ENCODE results near the gene BET1. TPM values are rescaled to one million over a fixed set of nuclear protein-coding genes. Genes with fewer than 3 reads are reported as not detected.

Gene BET1
- total and polyA plus RNA-seq, 8 donors, result 22.0 to 49.4 (median 38.6) TPM

DNA sequence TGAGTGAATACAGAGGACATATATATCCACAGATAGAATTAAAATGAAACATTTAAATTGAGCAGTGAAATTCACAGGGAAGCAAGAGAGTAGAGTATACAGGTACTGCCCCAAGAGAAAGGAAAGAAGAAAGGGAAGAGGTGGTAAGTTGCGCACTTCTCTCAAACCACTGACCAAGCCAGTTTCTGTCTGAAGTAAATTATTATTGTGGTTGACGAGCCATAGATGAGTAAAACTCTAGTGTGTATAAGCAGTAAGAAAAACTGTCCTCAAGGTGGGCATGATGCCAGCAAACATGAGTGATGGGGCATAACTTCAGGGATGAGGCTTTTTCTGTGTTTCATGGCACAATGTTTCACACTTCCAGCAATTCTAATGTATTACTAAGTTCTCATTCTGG, 4.4 kb upstream of the BET1 start:
- no peaks in the 10 kb centered on the region for H3K9me3 ChIP-seq
- intact Hi-C loops (cut with DNase I), result no loop called here
- DNase-seq, result no peak
- TF ChIP-seq, protein P1, sequence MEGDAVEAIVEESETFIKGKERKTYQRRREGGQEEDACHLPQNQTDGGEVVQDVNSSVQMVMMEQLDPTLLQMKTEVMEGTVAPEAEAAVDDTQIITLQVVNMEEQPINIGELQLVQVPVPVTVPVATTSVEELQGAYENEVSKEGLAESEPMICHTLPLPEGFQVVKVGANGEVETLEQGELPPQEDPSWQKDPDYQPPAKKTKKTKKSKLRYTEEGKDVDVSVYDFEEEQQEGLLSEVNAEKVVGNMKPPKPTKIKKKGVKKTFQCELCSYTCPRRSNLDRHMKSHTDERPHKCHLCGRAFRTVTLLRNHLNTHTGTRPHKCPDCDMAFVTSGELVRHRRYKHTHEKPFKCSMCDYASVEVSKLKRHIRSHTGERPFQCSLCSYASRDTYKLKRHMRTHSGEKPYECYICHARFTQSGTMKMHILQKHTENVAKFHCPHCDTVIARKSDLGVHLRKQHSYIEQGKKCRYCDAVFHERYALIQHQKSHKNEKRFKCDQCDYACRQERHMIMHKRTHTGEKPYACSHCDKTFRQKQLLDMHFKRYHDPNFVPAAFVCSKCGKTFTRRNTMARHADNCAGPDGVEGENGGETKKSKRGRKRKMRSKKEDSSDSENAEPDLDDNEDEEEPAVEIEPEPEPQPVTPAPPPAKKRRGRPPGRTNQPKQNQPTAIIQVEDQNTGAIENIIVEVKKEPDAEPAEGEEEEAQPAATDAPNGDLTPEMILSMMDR (IDR thresholded peaks at IDR 0.05), result no peak
- no peak for ATAC-seq
- no peak overlapping the region for H3K27ac ChIP-seq
- H3K4me1 ChIP-seq, result peaks cover 0 to under 1% of the 10 kb centered on the region in 2 donors
- H3K4me3 ChIP-seq, result no peak overlapping the region
- no peaks in the 10 kb centered on the region for H3K36me3 ChIP-seq
- H3K27me3 ChIP-seq, result peaks cover 6 to 20% of the 10 kb centered on the region in 2 donors

DNA sequence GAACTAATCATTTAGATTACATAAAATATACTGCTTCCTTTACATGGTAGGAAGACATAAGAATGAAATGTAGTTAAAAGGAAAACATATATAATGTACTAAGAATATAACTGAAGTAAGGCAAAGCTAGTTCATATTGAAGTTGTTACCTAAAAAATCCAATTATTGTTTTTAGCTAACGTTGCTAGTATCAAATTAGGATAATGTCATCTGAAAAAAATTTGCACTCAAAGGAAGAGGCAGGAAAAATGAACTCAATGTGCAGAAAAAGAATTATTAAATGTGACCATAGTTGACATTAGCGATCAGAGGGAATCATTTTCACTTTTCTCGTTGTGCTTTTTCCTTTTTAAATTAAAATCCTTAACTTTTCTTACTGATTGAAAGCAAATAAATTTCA, 1.6 kb upstream of the BET1 start:
- intact Hi-C loops (cut with DNase I), result no loop called here
- peaks cover 6 to 20% of the 10 kb centered on the region in 2 donors for H3K27me3 ChIP-seq

DNA sequence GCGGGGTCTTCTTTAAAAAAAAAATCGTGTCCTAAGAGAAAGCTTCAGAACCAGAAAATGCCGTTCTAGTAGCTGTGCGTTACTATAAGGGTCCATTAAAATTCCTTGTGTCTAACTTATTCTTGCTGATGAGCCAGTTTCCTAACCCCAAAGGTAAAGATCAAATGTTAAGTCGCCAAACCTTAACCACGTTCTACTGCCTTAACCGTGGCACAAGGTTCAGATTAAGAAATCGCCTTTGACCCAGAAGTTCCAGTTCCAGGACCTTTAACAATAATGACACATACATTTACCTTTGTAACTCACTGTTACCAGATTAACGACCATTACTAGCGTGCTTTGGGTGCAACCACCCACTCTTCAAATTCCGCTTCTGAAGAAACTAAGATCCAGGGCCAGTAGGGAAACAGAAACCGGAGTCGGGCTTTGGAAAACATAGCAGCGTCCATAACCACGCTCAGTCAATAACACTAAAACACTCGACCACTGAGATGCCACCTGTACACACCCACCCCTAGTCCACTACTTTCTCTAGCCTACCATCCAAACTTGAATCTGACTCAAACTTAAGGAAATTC, 620 bp downstream of the BET1 start:
- TF ChIP-seq, protein P1 (IDR thresholded peaks at IDR 0.05), result no peak
- H3K27ac ChIP-seq, result peak overlapping the region; percentile 85 to 90
- peaks cover 0 to 14% of the 10 kb centered on the region in 2 donors for H3K4me1 ChIP-seq
- intact Hi-C loops (cut with DNase I), result no loop called here
- peak overlapping the region; percentile 69 to 76 for H3K4me3 ChIP-seq
- DNase-seq, result no peak
- no peaks in the 10 kb centered on the region for H3K9me3 ChIP-seq
- H3K36me3 ChIP-seq, result peaks cover 0 to 5% of the 10 kb centered on the region in 2 donors
- peak; percentile 66 for ATAC-seq
- peaks cover 6 to 20% of the 10 kb centered on the region in 2 donors for H3K27me3 ChIP-seq

More for the DNA sequence above, 1.6 kb upstream of the BET1 start:
- no peak overlapping the region for H3K27ac ChIP-seq
- no peak for ATAC-seq
- no peak for DNase-seq
- TF ChIP-seq, protein P1 (IDR thresholded peaks at IDR 0.05), result no peak
- no peaks in the 10 kb centered on the region for H3K36me3 ChIP-seq
- H3K4me3 ChIP-seq, result no peak overlapping the region
- peaks cover 0 to 14% of the 10 kb centered on the region in 2 donors for H3K4me1 ChIP-seq
- H3K9me3 ChIP-seq, result no peaks in the 10 kb centered on the region

DNA sequence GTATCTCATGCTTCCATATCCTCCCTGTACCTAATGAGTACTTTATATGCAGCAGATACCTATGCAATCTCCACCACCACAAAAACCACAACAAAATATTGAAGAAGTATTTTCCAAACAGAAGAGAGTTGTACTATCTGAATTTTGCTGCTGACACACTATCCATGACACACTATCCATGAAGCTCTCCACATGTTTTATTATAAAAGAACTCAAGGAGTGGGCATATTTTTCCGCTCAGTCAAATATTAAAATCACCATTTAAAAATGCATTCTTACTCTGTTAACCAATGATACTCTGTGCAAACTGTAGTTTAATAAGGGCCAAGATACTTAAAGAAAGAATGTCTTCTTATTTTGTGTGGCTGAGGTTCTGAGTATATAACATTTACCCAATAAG, 2.8 kb downstream of the BET1 start:
- Histone ChIP-seq H3K36me3 (peaks cover 0 to 16% of the 10 kb centered on the region in 2 donors), H3K4me3 (no peak overlapping the region), H3K27ac (no peak overlapping the region), H3K9me3 (no peaks in the 10 kb centered on the region), H3K4me1 (peaks cover 0 to 17% of the 10 kb centered on the region in 2 donors), H3K27me3 (peaks cover 3 to 16% of the 10 kb centered on the region in 2 donors)
- DNase-seq (no peak), ATAC-seq (no peak)
- intact Hi-C loops (cut with DNase I), result no loop called here
- TF ChIP-seq, protein P1 (IDR thresholded peaks at IDR 0.05), result no peak

DNA sequence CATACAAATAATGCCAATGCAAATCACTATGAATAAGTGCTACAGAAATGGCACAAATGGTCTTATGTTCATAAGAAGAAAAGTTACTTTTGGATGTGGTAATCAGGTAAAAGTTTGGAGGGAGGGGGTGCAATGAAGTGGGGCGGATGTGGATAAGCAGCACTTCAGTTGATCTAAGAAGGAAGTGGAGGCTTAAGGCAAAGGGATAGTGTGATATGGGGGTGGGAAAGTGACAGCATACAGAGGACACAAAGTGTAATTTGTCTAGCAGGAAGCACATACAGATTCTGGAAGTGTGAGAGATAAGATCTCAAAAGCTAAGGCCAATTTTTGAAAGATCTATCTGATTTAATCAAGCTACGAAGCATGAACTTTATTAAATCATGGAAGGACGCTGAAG, 6.3 kb downstream of the BET1 start:
- Histone ChIP-seq H3K27ac (no peak overlapping the region), H3K4me1 (peaks cover 0 to 11% of the 10 kb centered on the region in 2 donors), H3K4me3 (no peak overlapping the region), H3K36me3 (peaks cover 0 to 41% of the 10 kb centered on the region in 2 donors), H3K27me3 (no peaks in the 10 kb centered on the region), H3K9me3 (no peaks in the 10 kb centered on the region)
- ATAC-seq, result peak; percentile 22
- no peak for DNase-seq
- intact Hi-C loops (cut with DNase I), result no loop called here
- TF ChIP-seq, protein P1 (IDR thresholded peaks at IDR 0.05), result no peak

All from left lung (tissue), 10 donors.